Mesendoderm (in vitro differentiated cells): ENCODE data around the gene C1QTNF9.
A peak's percentile ranks its signal among the peaks of the same experiment; 100 is the strongest.

Source experiments
- DNase-seq: peaks from one replicate; pipeline ENCODE4 v3.0.0; 2013
- H2AK5ac ChIP-seq: 2 replicates; pipeline ENCODE4 v1.6.1; 2013; ENCODE audit warnings: low read length, inconsistent platforms
- H2BK120ac ChIP-seq: 2 replicates; pipeline ENCODE4 v1.6.1; 2013; ENCODE audit warnings: low read depth, mild to moderate bottlenecking, low read length, moderate library complexity, mixed read lengths
- H2BK15ac ChIP-seq: replicated peaks from 2 replicates; pipeline ENCODE4 v1.6.1; 2013; ENCODE audit warnings: low read depth, mild to moderate bottlenecking, moderate library complexity
- H2BK5ac ChIP-seq: 2 replicates; pipeline ENCODE4 v1.6.1; 2013; ENCODE audit warnings: low read length, inconsistent platforms
- H3K18ac ChIP-seq: 2 replicates; pipeline ENCODE4 v1.6.1; 2013; ENCODE audit warnings: mild to moderate bottlenecking, low read length, mixed read lengths
- H3K23ac ChIP-seq: one replicate; pipeline ENCODE4 v1.6.1; 2013; ENCODE audit warnings: low read length
- H3K27ac ChIP-seq: 2 replicates; pipeline ENCODE4 v1.5.1; 2013; ENCODE audit warnings: low read depth, mild to moderate bottlenecking, inconsistent platforms, low read length, moderate library complexity
- H3K27me3 ChIP-seq: 2 replicates; pipeline ENCODE4 v1.6.1; 2013; ENCODE audit warnings: low read length, control low read depth, mild to moderate bottlenecking, inconsistent platforms; ENCODE audit not compliant: insufficient read depth, poor library complexity
- H3K36me3 ChIP-seq: 2 replicates; pipeline ENCODE4 v1.6.1; 2013; ENCODE audit warnings: low read length, inconsistent platforms; ENCODE audit not compliant: control insufficient read depth, insufficient read depth
- H3K4ac ChIP-seq: one replicate; pipeline ENCODE4 v1.6.1; 2013; ENCODE audit warnings: low read depth, mild to moderate bottlenecking, low read length, moderate library complexity
- H3K4me1 ChIP-seq: 2 replicates; pipeline ENCODE4 v1.6.1; 2013; ENCODE audit warnings: low read depth, low read length, inconsistent platforms; ENCODE audit not compliant: control insufficient read depth
- H3K4me2 ChIP-seq: 2 replicates; pipeline ENCODE4 v1.6.1; 2013; ENCODE audit warnings: low read length
- H3K4me3 ChIP-seq: 2 replicates; pipeline ENCODE4 v1.5.1; 2013; ENCODE audit warnings: mild to moderate bottlenecking, low read length
- H3K56ac ChIP-seq: one replicate; pipeline ENCODE4 v1.6.1; 2013; ENCODE audit warnings: low read length
- H3K79me1 ChIP-seq: 2 replicates; pipeline ENCODE4 v1.6.1; 2013; ENCODE audit warnings: low read length, inconsistent platforms
- H3K79me2 ChIP-seq: 2 replicates; pipeline ENCODE4 v1.6.1; 2013; ENCODE audit warnings: mild to moderate bottlenecking, low read length; ENCODE audit not compliant: control insufficient read depth, insufficient read depth
- H3K9ac ChIP-seq: 2 replicates; pipeline ENCODE4 v1.6.1; 2013; ENCODE audit warnings: low read length, inconsistent platforms
- H4K5ac ChIP-seq: one replicate; pipeline ENCODE4 v1.6.1; 2013; ENCODE audit warnings: low read length
- H4K8ac ChIP-seq: one replicate; pipeline ENCODE4 v1.6.1; 2013; ENCODE audit warnings: low read depth, mild to moderate bottlenecking, control low read depth, low read length, moderate library complexity
- WGBS: extraction: QIAGEN DNeasy Blood & Tissue Kit; methylation state at CpG from one replicate; pipeline ENCODE4 v1.1.7; 2013; ENCODE audit warnings: low lambda C conversion rate, missing lambda C conversion rate; ENCODE audit not compliant: insufficient coverage; ENCODE audit errors: extremely low coverage; 5-methylcytosine and 5-hydroxymethylcytosine counted together

The C1QTNF9 gene

DNA sequence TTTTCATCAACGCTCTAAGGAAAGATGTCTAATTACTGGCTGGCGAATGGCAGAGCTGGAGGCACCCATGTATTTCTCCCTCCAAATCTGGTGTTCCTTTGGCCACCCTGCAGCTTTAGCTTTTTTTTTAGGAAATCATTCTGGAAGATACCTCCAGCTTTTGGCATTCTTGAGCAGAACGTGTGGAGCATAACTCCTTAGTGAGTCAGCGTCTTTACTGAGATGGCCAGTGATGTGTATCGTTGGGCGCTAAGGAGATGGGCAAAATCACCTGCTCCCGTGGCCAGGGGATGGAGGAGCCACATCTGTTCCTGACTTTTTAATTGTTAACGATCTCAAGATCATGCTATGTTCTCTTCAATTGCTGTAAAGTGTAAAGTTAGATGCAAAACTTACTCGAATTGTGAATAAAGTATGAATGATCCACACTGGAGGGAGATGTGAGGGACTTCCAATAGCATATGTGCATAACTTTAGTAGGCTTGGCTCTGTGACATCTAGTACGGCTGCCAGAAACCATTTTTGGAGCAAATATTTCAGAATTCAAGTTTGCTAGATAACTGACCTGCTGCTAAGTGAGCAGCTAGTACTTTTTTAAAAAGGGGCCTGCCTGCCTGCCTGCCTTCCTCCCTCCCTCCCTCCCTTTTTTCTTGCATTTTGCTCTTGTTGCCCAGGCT is 24.4 kb upstream of the C1QTNF9 start:
- H2AK5ac ChIP-seq = no peak overlapping the region
- H3K4me1 ChIP-seq = no peaks in the 10 kb centered on the region
- no peak overlapping the region for H2BK5ac ChIP-seq
- no CpG with 5 or more reads among the region's 10 CpGs for WGBS
- H3K36me3 ChIP-seq = no peaks in the 10 kb centered on the region
- H2BK15ac ChIP-seq = no peak overlapping the region
- no peak overlapping the region for H3K4me3 ChIP-seq
- no peaks in the 10 kb centered on the region for H3K79me1 ChIP-seq
- DNase-seq = peak; percentile 11
- no peak overlapping the region for H2BK120ac ChIP-seq
- no peak overlapping the region for H4K8ac ChIP-seq
- H3K9ac ChIP-seq = no peak overlapping the region
- H3K56ac ChIP-seq = no peak overlapping the region
- H3K18ac ChIP-seq = no peak overlapping the region
- no peak overlapping the region for H4K5ac ChIP-seq
- H3K4ac ChIP-seq = no peak overlapping the region
- no peak overlapping the region for H3K23ac ChIP-seq
- H3K27me3 ChIP-seq = no peaks in the 10 kb centered on the region
- no peak overlapping the region for H3K4me2 ChIP-seq
- no peaks in the 10 kb centered on the region for H3K79me2 ChIP-seq
- no peak overlapping the region for H3K27ac ChIP-seq

DNA sequence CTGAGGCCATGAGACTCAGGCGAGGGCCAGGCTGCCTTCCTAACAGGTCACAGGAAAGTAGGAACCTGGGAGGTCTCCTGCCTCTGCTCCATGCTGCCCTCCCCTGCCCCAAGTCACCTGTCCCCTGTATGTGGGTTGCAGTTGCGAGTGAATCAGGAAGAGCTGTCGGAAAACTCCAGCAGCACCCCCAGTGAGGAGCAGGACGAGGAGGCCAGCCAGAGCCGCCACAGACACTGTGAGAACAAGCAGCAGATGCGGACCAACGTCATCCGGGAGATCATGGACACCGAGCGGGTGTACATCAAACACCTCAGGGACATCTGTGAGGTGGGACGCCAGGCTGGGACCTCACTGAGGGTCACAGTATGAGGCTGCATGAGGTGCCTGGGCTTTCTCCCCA is 22.8 kb upstream of the C1QTNF9 start:
- no peak overlapping the region for H3K4me2 ChIP-seq
- H3K27me3 ChIP-seq = no peaks in the 10 kb centered on the region
- no peak overlapping the region for H3K9ac ChIP-seq
- H4K8ac ChIP-seq = no peak overlapping the region
- peaks cover 1% of the 10 kb centered on the region for H3K36me3 ChIP-seq
- H3K4me3 ChIP-seq = no peak overlapping the region
- no CpG with 5 or more reads among the region's 11 CpGs for WGBS
- H3K23ac ChIP-seq = no peak overlapping the region
- no peaks in the 10 kb centered on the region for H3K79me2 ChIP-seq
- no peak overlapping the region for H4K5ac ChIP-seq
- H3K56ac ChIP-seq = no peak overlapping the region
- H3K4me1 ChIP-seq = no peaks in the 10 kb centered on the region
- H2BK5ac ChIP-seq = no peak overlapping the region
- no peak overlapping the region for H2BK15ac ChIP-seq
- H3K27ac ChIP-seq = no peak overlapping the region
- no peaks in the 10 kb centered on the region for H3K79me1 ChIP-seq
- no peak overlapping the region for H2AK5ac ChIP-seq
- no peak for DNase-seq
- no peak overlapping the region for H3K4ac ChIP-seq
- H2BK120ac ChIP-seq = no peak overlapping the region
- H3K18ac ChIP-seq = no peak overlapping the region

DNA sequence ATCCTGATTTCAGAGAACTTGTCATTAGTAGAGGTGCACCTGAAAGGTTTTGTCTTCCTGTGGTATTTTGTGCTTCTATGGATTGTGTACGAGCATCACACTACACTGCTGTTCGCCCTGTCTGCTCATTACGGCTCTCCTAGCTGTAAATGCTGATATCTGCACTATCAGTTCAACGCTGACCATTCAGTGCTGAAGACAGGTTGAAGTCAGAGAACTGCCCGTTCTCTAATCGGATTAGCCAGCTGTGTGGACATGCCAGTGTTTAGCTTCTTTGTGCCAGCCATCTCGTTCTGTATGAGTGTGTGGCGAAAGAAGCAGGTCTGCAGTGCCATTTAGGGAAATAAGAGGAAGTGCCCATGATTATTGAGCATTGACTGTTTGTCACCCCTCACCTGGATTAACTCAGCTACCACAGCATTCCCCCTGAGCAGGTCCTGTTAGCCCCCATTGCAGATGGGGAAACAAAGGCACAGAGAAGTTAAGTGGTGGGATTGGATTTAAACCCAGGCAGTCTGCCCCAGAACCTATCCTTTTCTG is 21.6 kb upstream of the C1QTNF9 start:
- no peak overlapping the region for H3K4me2 ChIP-seq
- no peak overlapping the region for H3K4ac ChIP-seq
- H4K8ac ChIP-seq = no peak overlapping the region
- no peak overlapping the region for H4K5ac ChIP-seq
- H3K79me1 ChIP-seq = no peaks in the 10 kb centered on the region
- no peak overlapping the region for H3K27ac ChIP-seq
- H3K18ac ChIP-seq = no peak overlapping the region
- no peak overlapping the region for H3K23ac ChIP-seq
- H3K56ac ChIP-seq = no peak overlapping the region
- no peak overlapping the region for H3K4me3 ChIP-seq
- no peaks in the 10 kb centered on the region for H3K4me1 ChIP-seq
- no peak overlapping the region for H2BK15ac ChIP-seq
- WGBS = no CpG with 5 or more reads among the region's 8 CpGs
- peaks cover 5% of the 10 kb centered on the region for H3K36me3 ChIP-seq
- no peak overlapping the region for H2BK120ac ChIP-seq
- H3K9ac ChIP-seq = no peak overlapping the region
- H2BK5ac ChIP-seq = no peak overlapping the region
- no peaks in the 10 kb centered on the region for H3K79me2 ChIP-seq
- no peak for DNase-seq
- no peaks in the 10 kb centered on the region for H3K27me3 ChIP-seq
- no peak overlapping the region for H2AK5ac ChIP-seq

DNA sequence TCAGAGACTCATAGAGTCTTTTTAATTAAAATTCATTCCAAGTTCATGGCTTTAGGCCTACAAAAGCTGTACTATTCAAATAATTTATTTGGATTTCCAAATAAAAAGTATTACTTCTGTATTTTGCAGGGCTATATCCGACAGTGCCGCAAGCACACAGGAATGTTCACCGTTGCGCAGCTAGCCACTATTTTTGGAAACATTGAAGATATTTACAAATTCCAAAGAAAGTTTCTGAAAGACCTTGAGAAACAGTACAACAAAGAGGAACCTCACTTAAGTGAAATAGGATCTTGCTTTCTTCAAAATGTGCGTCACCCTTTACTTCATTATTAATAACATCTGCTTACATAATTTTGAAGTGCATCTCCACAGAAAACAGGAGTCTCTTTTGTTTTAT is 20.5 kb upstream of the C1QTNF9 start:
- no peak overlapping the region for H3K9ac ChIP-seq
- H4K8ac ChIP-seq = no peak overlapping the region
- H3K27me3 ChIP-seq = no peaks in the 10 kb centered on the region
- no peak overlapping the region for H3K4ac ChIP-seq
- H2BK120ac ChIP-seq = no peak overlapping the region
- no peak overlapping the region for H4K5ac ChIP-seq
- peaks cover 5% of the 10 kb centered on the region for H3K36me3 ChIP-seq
- no peak overlapping the region for H3K18ac ChIP-seq
- H3K4me1 ChIP-seq = no peaks in the 10 kb centered on the region
- H3K79me2 ChIP-seq = no peaks in the 10 kb centered on the region
- no peak overlapping the region for H3K23ac ChIP-seq
- H3K79me1 ChIP-seq = no peaks in the 10 kb centered on the region
- no peak overlapping the region for H2BK15ac ChIP-seq
- no peak overlapping the region for H3K27ac ChIP-seq
- H3K4me3 ChIP-seq = no peak overlapping the region
- H2BK5ac ChIP-seq = no peak overlapping the region
- no peak for DNase-seq
- no CpG with 5 or more reads among the region's 5 CpGs for WGBS
- no peak overlapping the region for H3K4me2 ChIP-seq
- H3K56ac ChIP-seq = no peak overlapping the region
- H2AK5ac ChIP-seq = no peak overlapping the region

DNA sequence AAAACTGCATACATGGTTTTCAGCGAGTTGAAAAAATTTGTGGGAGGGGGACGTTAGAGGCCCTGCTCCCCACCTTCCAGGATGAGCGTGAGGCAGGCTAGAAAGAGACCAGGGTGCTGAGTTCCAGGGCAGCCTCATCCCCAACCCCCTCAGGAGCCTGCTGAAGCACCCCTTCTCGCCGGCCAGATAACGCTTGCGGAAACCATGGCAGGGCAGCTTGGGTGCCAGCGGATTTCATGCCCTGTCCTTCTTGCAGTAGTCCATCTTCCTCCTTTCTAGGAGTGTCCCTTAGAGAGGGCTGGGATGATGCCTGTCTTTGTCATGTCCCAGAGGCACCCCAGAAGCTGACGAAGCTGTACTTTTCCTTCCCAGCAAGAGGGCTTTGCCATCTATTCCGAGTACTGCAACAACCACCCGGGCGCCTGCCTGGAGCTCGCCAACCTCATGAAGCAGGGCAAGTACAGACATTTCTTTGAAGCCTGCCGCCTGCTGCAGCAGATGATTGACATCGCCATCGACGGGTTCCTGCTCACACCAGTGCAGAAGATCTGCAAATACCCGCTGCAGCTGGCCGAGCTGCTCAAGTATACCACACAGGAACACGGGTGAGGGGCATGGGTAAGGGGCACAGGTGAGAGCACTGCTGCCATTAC is 19.0 kb upstream of the C1QTNF9 start:
- H3K4me2 ChIP-seq = no peak overlapping the region
- no peak for DNase-seq
- peaks cover 6% of the 10 kb centered on the region for H3K36me3 ChIP-seq
- no peak overlapping the region for H3K18ac ChIP-seq
- H4K8ac ChIP-seq = no peak overlapping the region
- no peak overlapping the region for H2BK120ac ChIP-seq
- H3K27ac ChIP-seq = no peak overlapping the region
- H2BK15ac ChIP-seq = no peak overlapping the region
- H3K4ac ChIP-seq = no peak overlapping the region
- H3K79me1 ChIP-seq = no peaks in the 10 kb centered on the region
- WGBS = no CpG with 5 or more reads among the region's 20 CpGs
- no peak overlapping the region for H4K5ac ChIP-seq
- no peak overlapping the region for H2AK5ac ChIP-seq
- no peaks in the 10 kb centered on the region for H3K4me1 ChIP-seq
- H2BK5ac ChIP-seq = no peak overlapping the region
- H3K56ac ChIP-seq = no peak overlapping the region
- H3K9ac ChIP-seq = no peak overlapping the region
- H3K79me2 ChIP-seq = no peaks in the 10 kb centered on the region
- H3K23ac ChIP-seq = no peak overlapping the region
- H3K27me3 ChIP-seq = no peaks in the 10 kb centered on the region
- H3K4me3 ChIP-seq = no peak overlapping the region
